Measurements from ENCODE around the gene CYP4Z1. TPM values are rescaled to one million over a fixed set of nuclear protein-coding genes. Genes with fewer than 3 reads are reported as not detected.

The CYP4Z1 gene
- polyA plus RNA-seq, 3 donors, result not detected

GRCh38 chr1:47031585-47031984 is 35.4 kb upstream of the CYP4Z1 start:
- Histone ChIP-seq H3K27ac (ENCODE audit: low read depth in 1 of 2, low read length in 2 of 2) (no peak overlapping the region), H2AFZ (ENCODE audit: insufficient read depth, low read depth, low read length, poor library complexity, severe bottlenecking) (no peak overlapping the region), H3K4me1 (ENCODE audit: control insufficient read depth in 1 of 2, insufficient read depth in 2 of 2, low read length in 2 of 2) (no peaks in the 10 kb centered on the region), H3K36me3 (replicated peaks in 1 of 2; ENCODE audit: control insufficient read depth in 1 of 2, insufficient read depth in 2 of 2, low read length in 2 of 2) (no peaks in the 10 kb centered on the region), H3K9ac (ENCODE audit: insufficient read depth, low read length, poor library complexity, severe bottlenecking) (no peak overlapping the region), H3K4me2 (replicated peaks; ENCODE audit: extremely low read depth, low read length, poor library complexity, severe bottlenecking) (no peak overlapping the region), H3K79me2 (ENCODE audit: insufficient read depth, low read length) (no peaks in the 10 kb centered on the region), H3K27me3 (ENCODE audit: control insufficient read depth in 2 of 2, insufficient read depth in 2 of 2, low read length in 2 of 2) (no peaks in the 10 kb centered on the region), H3K4me3 (replicated peaks in 1 of 3; ENCODE audit: low read depth in 2 of 3, low read length in 3 of 3) (no peak overlapping the region), H4K20me1 (ENCODE audit: insufficient read depth, low read length) (no peaks in the 10 kb centered on the region), H3K9me3 (replicated peaks in 1 of 2; ENCODE audit: control insufficient read depth in 1 of 2, insufficient read depth in 1 of 2, low read length in 2 of 2) (no peaks in the 10 kb centered on the region)
- intact Hi-C loops (cut with micrococcal nuclease), result no loop called here
- Mint-ChIP-seq H3K36me3 (no peaks in the 10 kb centered on the region), H3K27ac (no peak overlapping the region), H3K4me1 (peaks cover 4% of the 10 kb centered on the region), H3K9me3 (peaks cover 0 to 4% (median 0%) of the 10 kb centered on the region in 7 donors), H3K27me3 (ENCODE audit: low read depth in 3 of 3) (peaks cover 0 to 5% (median 4%) of the 10 kb centered on the region in 3 donors), H3K4me3 (no peak overlapping the region)
- 100% methylated on average over 1 of the region's 3 CpGs for WGBS (ENCODE audit: insufficient coverage)
- no peak for TF ChIP-seq CTCF (IDR thresholded peaks at IDR 0.05)
- DNase-seq, result no peak

- Histone ChIP-seq H4K20me1 (ENCODE audit: insufficient read depth, low read length) (no peaks in the 10 kb centered on the region), H3K4me1 (ENCODE audit: control insufficient read depth in 1 of 2, insufficient read depth in 2 of 2, low read length in 2 of 2) (no peaks in the 10 kb centered on the region), H3K9me3 (replicated peaks in 1 of 2; ENCODE audit: control insufficient read depth in 1 of 2, insufficient read depth in 1 of 2, low read length in 2 of 2) (no peaks in the 10 kb centered on the region), H3K9ac (ENCODE audit: insufficient read depth, low read length, poor library complexity, severe bottlenecking) (no peak overlapping the region), H2AFZ (ENCODE audit: insufficient read depth, low read depth, low read length, poor library complexity, severe bottlenecking) (no peak overlapping the region), H3K4me2 (replicated peaks; ENCODE audit: extremely low read depth, low read length, poor library complexity, severe bottlenecking) (no peak overlapping the region), H3K36me3 (replicated peaks in 1 of 2; ENCODE audit: control insufficient read depth in 1 of 2, insufficient read depth in 2 of 2, low read length in 2 of 2) (no peaks in the 10 kb centered on the region), H3K27ac (ENCODE audit: low read depth in 1 of 2, low read length in 2 of 2) (no peak overlapping the region), H3K4me3 (replicated peaks in 1 of 3; ENCODE audit: low read depth in 2 of 3, low read length in 3 of 3) (no peak overlapping the region), H3K27me3 (ENCODE audit: control insufficient read depth in 2 of 2, insufficient read depth in 2 of 2, low read length in 2 of 2) (peaks cover 0 to 2% of the 10 kb centered on the region in 2 donors), H3K79me2 (ENCODE audit: insufficient read depth, low read length) (no peaks in the 10 kb centered on the region)
- no CpG with 5 or more reads among the region's 1 CpG for WGBS (ENCODE audit: insufficient coverage)
- TF ChIP-seq CTCF (IDR thresholded peaks at IDR 0.05), result no peak
- no peak for DNase-seq
- intact Hi-C loops (cut with micrococcal nuclease), result no loop called here
- no peaks in the 10 kb centered on the region for H3K36me3 Mint-ChIP-seq
- H3K4me1 Mint-ChIP-seq, result no peaks in the 10 kb centered on the region
- H3K27ac Mint-ChIP-seq, result no peak overlapping the region
- H3K27me3 Mint-ChIP-seq (ENCODE audit: low read depth in 3 of 3), result peaks cover 0 to 3% (median 3%) of the 10 kb centered on the region in 3 donors
- H3K9me3 Mint-ChIP-seq, result peaks cover 0 to 4% (median 0%) of the 10 kb centered on the region in 7 donors
- no peak overlapping the region for H3K4me3 Mint-ChIP-seq
Measured at GRCh38 chr1:47036764-47037163, 30.3 kb upstream of the CYP4Z1 start.

All from CD14-positive monocyte (primary cell).